C4-2B (cell line): ENCODE results near the gene VPS13D.

Experiments
- ZFX ChIP-seq: fragments of 450-650 bp; IDR thresholded peaks from 2 replicates; pipeline ENCODE4 v1.6.1; 2017
- TF ChIP-seq, protein P1 (sequence below): fragments of 450-650 bp; conservative IDR thresholded peaks from 2 replicates; pipeline ENCODE4 v1.5.1; 2017; ENCODE audit warnings: mild to moderate bottlenecking

DNA sequence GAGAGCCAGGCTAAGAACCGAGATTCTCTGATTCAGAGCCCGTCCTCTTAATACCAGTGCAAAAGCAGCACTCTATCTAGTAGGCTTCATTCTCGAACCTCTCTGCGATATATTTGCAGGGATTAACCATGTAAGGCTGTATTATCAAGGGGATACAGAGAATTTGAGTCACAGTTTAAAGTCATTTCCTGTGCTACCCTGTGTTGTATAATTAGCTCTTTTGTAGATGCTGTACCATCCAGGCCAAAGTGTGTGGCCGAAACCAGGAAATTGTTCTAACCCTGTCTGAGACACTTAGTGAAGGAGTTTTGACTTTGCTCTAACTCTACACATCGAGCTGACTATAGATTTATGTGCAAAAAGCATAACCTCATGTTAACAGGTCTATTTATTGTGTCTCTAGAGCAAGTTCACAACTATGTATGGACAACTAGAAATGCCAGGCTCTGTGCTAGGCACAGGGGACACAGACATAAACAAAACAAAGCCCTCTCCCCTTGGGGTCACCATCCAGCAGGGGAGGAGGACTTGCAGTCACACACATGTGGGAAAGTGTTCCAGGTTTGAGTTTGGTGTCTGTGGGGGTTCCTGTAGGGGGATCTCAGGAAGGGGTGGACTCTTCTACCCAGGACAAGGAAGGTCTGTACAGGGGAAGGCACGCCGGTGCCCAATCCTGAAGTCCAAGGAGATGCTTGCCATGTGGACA lies 206.0 kb downstream of the VPS13D start:
- TF ChIP-seq, protein P1, sequence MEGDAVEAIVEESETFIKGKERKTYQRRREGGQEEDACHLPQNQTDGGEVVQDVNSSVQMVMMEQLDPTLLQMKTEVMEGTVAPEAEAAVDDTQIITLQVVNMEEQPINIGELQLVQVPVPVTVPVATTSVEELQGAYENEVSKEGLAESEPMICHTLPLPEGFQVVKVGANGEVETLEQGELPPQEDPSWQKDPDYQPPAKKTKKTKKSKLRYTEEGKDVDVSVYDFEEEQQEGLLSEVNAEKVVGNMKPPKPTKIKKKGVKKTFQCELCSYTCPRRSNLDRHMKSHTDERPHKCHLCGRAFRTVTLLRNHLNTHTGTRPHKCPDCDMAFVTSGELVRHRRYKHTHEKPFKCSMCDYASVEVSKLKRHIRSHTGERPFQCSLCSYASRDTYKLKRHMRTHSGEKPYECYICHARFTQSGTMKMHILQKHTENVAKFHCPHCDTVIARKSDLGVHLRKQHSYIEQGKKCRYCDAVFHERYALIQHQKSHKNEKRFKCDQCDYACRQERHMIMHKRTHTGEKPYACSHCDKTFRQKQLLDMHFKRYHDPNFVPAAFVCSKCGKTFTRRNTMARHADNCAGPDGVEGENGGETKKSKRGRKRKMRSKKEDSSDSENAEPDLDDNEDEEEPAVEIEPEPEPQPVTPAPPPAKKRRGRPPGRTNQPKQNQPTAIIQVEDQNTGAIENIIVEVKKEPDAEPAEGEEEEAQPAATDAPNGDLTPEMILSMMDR: no peak
- no peak for TF ChIP-seq ZFX
